Smooth muscle cell (in vitro differentiated cells): ENCODE measurements around the gene KRT20. TPM values are rescaled to one million over a fixed set of nuclear protein-coding genes. Genes with fewer than 3 reads are reported as not detected.
"Not testable (repeated sequence)": the region's sequence is repeated elsewhere in the genome, so short reads cannot be mapped to it uniquely, and the experiment has no call there.

Source experiments
- DNase-seq: peaks from one replicate; lab custom pipeline; 2025; ENCODE audit not compliant: unreplicated experiment; lab: John Stamatoyannopoulos, UW
- H2AFZ ChIP-seq: fragments of 200-600 bp; sonication (generic); 2 replicates; pipeline ENCODE4 v1.6.0; 2016; ENCODE audit warnings: antibody characterized with exemption, low read depth, mild to moderate bottlenecking
- H3F3A ChIP-seq: fragments of 200-600 bp; sonication (generic); 2 replicates; pipeline ENCODE4 v1.6.0; 2017; ENCODE audit warnings: antibody characterized with exemption, low read depth
- H3K27ac ChIP-seq: fragments of 200-600 bp; sonication (generic); 2 replicates; pipeline ENCODE4 v1.5.1; 2016; ENCODE audit warnings: low read depth, mild to moderate bottlenecking
- H3K27me3 ChIP-seq: fragments of 200-600 bp; sonication (generic); 2 replicates; pipeline ENCODE4 v1.6.1; 2016; ENCODE audit warnings: low read depth, mild to moderate bottlenecking
- H3K36me3 ChIP-seq: fragments of 200-600 bp; sonication (generic); 2 replicates; pipeline ENCODE4 v1.5.1; 2016; ENCODE audit warnings: low read depth
- H3K4me1 ChIP-seq: fragments of 200-600 bp; sonication (generic); 2 replicates; pipeline ENCODE4 v1.5.1; 2016; ENCODE audit warnings: low read depth
- H3K4me2 ChIP-seq: fragments of 200-600 bp; sonication (generic); 2 replicates; pipeline ENCODE4 v1.6.0; 2016; ENCODE audit warnings: mild to moderate bottlenecking
- H3K4me3 ChIP-seq: fragments of 200-600 bp; sonication (generic); 2 replicates; pipeline ENCODE4 v1.5.1; 2016; ENCODE audit warnings: mild to moderate bottlenecking
- H3K79me2 ChIP-seq: fragments of 200-600 bp; sonication (generic); 2 replicates; pipeline ENCODE4 v1.6.0; 2016; ENCODE audit warnings: low read depth, mild to moderate bottlenecking
- H3K9ac ChIP-seq: fragments of 200-600 bp; sonication (generic); 2 replicates; pipeline ENCODE4 v1.6.0; 2016; ENCODE audit warnings: low read depth
- H3K9me3 ChIP-seq: fragments of 200-600 bp; sonication (generic); replicated peaks from 2 replicates; pipeline ENCODE4 v1.5.1; 2016; ENCODE audit warnings: low read depth
- H4K20me1 ChIP-seq: fragments of 200-600 bp; sonication (generic); 2 replicates; pipeline ENCODE4 v1.6.0; 2016; ENCODE audit warnings: low read depth
- CTCF ChIP-seq: fragments of 200-600 bp; sonication (generic); IDR thresholded peaks from 2 replicates; pipeline ENCODE4 v1.5.1; 2017; ENCODE audit warnings: borderline replicate concordance, mild to moderate bottlenecking, antibody characterized with exemption; ENCODE audit not compliant: insufficient read depth, poor library complexity, severe bottlenecking
- WGBS: methylation state at CpG from one replicate; pipeline ENCODE4 v1.1.7; 2016; ENCODE audit warnings: low lambda C conversion rate; 5-methylcytosine and 5-hydroxymethylcytosine counted together
- polyA plus RNA-seq: library from polyadenylated mRNA; unstranded; fragments of >200 nt; fragmentation: Nextera tagmentation; extraction: Ambion mirVana; gene quantifications from 2 replicates; pipeline ENCODE4 v1.2.1, GENCODE V29; 2016
- total RNA-seq: library from RNA; depleted of rRNA; stranded (reverse); fragments of >200 nt; gene quantifications from 2 replicates; pipeline ENCODE4 v1.2.3, GENCODE V29; 2014

KRT20 gene
- total and polyA plus RNA-seq, 2 experiments from 2014 or later: not detected

DNA sequence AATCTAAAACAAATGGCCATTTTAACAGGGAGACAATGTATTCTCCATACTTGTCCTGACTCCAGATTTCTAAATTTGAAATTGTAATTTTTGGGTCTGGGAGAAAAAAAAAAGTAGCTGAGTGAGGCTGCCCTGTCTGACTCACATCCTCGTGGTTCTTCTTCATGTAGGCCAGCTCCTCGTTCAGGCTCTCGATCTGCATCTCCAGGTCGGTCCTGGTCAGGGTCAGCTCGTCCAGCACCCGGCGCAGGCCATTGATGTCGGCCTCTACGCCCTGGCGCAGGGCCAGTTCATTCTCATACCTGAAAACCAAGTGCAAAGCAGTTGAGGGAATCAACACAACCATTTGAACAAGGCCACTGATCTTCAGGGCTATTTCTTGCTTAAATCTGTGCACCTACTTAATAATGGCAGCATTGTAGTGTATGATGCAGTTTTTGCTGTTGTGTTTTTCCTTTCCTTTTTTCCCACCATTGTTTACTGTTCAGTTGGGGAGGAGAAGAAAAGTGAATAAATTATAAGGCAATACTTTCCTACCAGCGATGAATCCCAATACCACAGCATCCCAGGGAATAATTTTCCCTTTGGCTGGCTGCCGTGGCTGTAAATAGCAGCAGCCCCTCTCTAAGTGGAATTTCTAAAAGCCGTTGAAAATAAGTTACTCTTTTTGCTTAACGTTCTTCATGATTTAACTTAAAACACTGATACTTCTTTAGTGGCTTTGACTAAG is 20.2 kb downstream of the KRT20 start:
- Histone ChIP-seq H3K9ac (no peak overlapping the region), H3K79me2 (no peaks in the 10 kb centered on the region), H3F3A (no peaks in the 10 kb centered on the region), H2AFZ (no peak overlapping the region), H3K9me3 (no peaks in the 10 kb centered on the region), H3K27ac (no peak overlapping the region), H3K36me3 (no peaks in the 10 kb centered on the region), H4K20me1 (no peaks in the 10 kb centered on the region), H3K4me2 (no peak overlapping the region), H3K27me3 (no peaks in the 10 kb centered on the region), H3K4me1 (no peaks in the 10 kb centered on the region), H3K4me3 (no peak overlapping the region)
- DNase-seq: no peak
- no peak for TF ChIP-seq CTCF
- WGBS: 92% methylated on average over 14 of the region's 14 CpGs

GRCh38 chr17:40862985-40863733 is 21.9 kb downstream of the KRT20 start:
- H4K20me1 ChIP-seq: no peaks in the 10 kb centered on the region
- no peak overlapping the region for H3K4me3 ChIP-seq
- no peaks in the 10 kb centered on the region for H3F3A ChIP-seq
- no peaks in the 10 kb centered on the region for H3K79me2 ChIP-seq
- H3K4me1 ChIP-seq: no peaks in the 10 kb centered on the region
- peak; percentile 39 for TF ChIP-seq CTCF
- H3K27ac ChIP-seq: no peak overlapping the region
- DNase-seq: no peak
- WGBS: 56% methylated on average over 37 of the region's 39 CpGs
- H3K36me3 ChIP-seq: no peaks in the 10 kb centered on the region
- H3K9me3 ChIP-seq: no peaks in the 10 kb centered on the region
- H3K9ac ChIP-seq: no peak overlapping the region
- no peaks in the 10 kb centered on the region for H3K27me3 ChIP-seq
- H2AFZ ChIP-seq: no peak overlapping the region
- no peak overlapping the region for H3K4me2 ChIP-seq

DNA sequence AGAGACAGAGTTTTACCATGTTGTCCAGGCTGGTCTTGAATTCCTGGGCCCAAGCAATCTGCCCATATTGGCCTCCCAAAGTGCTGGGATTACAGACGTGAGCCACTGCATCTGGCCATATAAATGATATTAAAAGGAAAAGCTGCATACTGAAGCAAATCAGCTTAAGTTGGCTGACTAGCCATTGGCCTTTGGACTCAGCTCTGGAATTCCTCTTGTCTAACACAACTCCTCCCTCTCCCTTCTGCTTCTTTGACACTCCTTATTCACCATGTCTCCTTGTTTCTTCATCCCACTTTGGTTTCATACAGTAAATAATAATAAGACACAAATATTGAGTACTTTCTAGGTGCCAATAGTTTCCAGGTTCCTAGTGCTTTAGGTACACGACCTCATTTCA is 25.5 kb downstream of the KRT20 start:
- Histone ChIP-seq H3K4me1 (peaks cover 7% of the 10 kb centered on the region), H2AFZ (no peak overlapping the region), H3K4me3 (no peak overlapping the region), H4K20me1 (no peaks in the 10 kb centered on the region), H3K79me2 (no peaks in the 10 kb centered on the region), H3K36me3 (no peaks in the 10 kb centered on the region), H3K27me3 (no peaks in the 10 kb centered on the region), H3K9ac (no peak overlapping the region), H3K9me3 (no peaks in the 10 kb centered on the region), H3K4me2 (no peak overlapping the region), H3F3A (no peaks in the 10 kb centered on the region), H3K27ac (no peak overlapping the region)
- WGBS: 83% methylated on average over 2 of the region's 2 CpGs
- no peak for DNase-seq
- no peak for TF ChIP-seq CTCF

GRCh38 chr17:40858667-40859066 is 26.4 kb downstream of the KRT20 start:
- H2AFZ ChIP-seq, H3K79me2 ChIP-seq, H3K9me3 ChIP-seq, H4K20me1 ChIP-seq, H3K4me3 ChIP-seq, H3K4me2 ChIP-seq, H3K27ac ChIP-seq, H3F3A ChIP-seq, DNase-seq, H3K4me1 ChIP-seq, H3K27me3 ChIP-seq, H3K36me3 ChIP-seq, H3K9ac ChIP-seq: not testable (repeated sequence)
- 100% methylated on average over 2 of the region's 2 CpGs for WGBS
